Measurements from ENCODE around the gene EPHA4.

EPHA4 gene

DNA sequence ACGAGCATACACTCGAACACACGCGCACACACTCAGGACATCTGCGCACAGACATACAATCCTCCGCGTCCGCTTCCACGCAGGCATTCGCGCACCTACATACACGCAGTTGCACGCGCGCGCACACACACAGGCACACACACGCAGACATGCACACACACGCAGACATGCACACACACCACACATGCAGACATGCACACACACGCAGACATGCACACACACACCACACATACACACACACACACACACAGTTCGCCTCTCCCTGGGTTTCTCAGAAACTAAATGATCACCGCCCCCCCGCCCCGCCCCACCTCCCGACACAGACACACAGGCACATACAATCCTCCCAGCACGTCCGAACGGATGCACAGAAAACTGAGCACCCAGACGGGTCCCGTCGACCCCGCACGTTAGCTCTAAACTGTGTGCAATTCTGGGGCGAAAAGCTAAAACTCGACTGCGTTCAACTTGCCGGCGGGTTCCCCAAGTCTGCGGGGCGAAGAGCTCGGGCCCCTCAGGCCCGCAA is 1.0 kb downstream of the EPHA4 start:
- DNase-seq: peak; percentile 5 to 85 (median 50)

GRCh38 chr2:221570321-221570935 is 1.7 kb downstream of the EPHA4 start:
- DNase-seq: peak in 3 of 6 experiments; percentile 0 to 23 (median 22)

DNA sequence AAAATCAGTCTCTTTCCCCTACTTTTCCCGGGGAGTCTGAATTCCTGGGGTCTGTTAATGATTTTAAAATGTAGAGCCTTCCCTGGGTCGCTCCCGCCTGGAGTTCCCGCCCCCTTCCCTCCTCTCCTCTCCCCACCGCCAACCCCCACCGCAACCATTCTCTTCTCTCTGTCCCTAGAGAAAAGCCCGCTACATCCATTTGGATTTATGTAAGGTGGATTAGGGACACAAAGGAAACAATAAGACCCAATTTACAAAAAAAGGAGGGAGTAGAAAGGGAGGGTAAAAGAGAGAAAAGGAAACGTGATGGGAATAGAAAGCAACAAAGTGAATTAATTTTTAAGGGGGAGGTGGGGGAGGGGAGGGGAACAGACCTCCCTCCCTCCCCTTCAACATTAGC is 2.2 kb downstream of the EPHA4 start:
- DNase-seq: no peak

DNA sequence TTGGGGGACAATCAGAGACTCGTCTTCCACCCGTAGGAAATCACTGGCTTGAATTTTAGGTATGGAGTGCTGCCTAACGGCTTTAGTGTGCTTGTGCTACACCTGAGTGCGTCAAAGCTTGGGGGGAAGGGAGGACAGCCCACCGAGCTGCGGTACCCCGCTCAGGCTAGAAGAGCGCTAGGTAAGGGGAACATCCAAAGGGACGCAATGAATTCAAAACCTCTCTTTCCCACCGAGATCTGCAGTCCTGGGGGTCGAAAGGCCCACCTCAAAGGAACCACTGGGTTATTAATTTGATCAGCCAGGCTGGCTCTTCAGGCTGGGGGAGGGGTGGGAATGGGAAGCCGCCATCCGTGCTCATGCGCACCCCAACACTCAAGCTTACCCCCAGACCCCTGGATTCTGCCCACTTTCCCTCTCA is 2.7 kb downstream of the EPHA4 start:
- no peak for DNase-seq

- no peak for DNase-seq
Observed at GRCh38 chr2:221568299-221568698, 3.8 kb downstream of the EPHA4 start.

- DNase-seq: no peak
Observed at GRCh38 chr2:221567809-221568208, 4.3 kb downstream of the EPHA4 start.

GRCh38 chr2:221567231-221567760 is 4.8 kb downstream of the EPHA4 start:
- DNase-seq: no peak

DNA sequence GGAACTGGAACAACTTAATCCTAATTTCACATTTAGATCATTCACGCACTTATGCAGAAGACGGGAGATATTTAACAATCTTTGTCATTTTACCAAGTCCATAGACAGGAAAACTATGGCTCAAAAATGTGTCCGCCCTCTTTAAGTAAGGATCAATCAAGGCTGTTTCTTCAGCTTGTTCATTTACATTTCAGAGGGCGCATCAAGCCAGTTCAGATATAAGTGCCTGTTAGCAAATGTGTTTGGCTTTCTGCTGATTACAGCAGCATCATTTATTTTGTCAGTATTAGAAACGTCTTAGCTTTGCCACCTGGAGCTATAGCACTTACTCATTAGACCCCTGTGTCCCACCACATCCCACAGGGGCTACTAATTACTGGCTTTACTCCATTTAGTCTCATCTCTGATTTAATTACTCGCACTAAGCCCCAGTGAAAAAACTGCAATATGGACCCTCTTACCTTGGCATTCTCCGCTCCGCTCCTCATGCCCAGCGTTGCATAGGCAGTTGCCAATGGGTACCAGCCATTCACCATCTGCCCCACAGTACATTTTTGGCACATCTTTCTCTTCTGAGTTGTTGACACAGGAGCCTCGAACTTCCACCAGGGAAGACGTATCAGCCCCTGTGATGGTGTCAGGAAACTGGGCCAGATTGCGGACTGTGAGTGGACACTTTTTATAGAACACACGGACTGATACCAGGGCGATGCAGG is 8.7 kb downstream of the EPHA4 start:
- DNase-seq: no peak

DNA sequence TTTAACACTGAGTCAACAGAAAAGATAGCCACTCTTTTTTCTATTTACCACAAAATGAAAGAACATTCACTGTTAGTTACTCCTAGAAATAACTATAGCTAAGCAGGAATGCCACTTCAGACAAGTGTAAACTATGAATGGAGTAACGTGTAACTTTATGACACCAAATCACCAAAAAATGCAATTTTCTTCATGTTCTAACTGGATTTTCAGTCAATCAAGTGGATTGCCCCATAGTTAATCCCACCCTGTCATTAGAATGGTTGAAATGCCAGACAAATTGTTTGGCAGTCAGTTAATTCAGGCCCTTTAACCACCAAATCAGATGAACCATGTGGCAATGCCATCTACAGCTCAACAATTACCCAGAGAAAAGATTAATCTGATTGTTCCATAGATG is 9.9 kb downstream of the EPHA4 start:
- DNase-seq: no peak

GRCh38 chr2:221561770-221562169 is 10.3 kb downstream of the EPHA4 start:
- DNase-seq: no peak

GRCh38 chr2:221559991-221560390 is 12.1 kb downstream of the EPHA4 start:
- DNase-seq: no peak

- DNase-seq: no peak
Observed at GRCh38 chr2:221558107-221558506, 14.0 kb downstream of the EPHA4 start.

- DNase-seq: no peak
Observed at GRCh38 chr2:221555494-221555846, 16.6 kb downstream of the EPHA4 start.

GRCh38 chr2:221554769-221555493 is 17.2 kb downstream of the EPHA4 start:
- no peak for DNase-seq

- DNase-seq: no peak
Observed at GRCh38 chr2:221553333-221553732, 18.8 kb downstream of the EPHA4 start.

DNA sequence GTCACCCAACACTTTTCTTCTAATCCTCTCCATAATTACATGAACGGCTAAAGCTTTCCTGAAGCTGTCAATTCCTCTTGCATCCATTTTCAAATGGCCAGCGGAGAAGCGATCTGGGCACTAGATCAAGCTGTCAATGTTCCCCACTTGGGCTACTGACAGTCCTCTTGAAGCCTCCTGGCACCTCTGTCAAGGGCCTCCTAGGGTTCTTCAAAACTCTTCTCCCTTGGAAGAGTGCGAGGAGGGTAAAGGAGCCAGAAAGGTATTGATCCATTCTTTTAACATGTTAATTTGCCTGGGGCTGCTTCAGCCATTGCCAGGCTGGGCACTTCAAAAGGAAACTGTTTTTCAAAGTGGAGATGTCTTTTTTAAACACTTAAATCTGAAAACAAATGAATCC is 19.8 kb downstream of the EPHA4 start:
- DNase-seq: no peak

GRCh38 chr2:221551864-221552263 is 20.2 kb downstream of the EPHA4 start:
- DNase-seq: no peak

DNA sequence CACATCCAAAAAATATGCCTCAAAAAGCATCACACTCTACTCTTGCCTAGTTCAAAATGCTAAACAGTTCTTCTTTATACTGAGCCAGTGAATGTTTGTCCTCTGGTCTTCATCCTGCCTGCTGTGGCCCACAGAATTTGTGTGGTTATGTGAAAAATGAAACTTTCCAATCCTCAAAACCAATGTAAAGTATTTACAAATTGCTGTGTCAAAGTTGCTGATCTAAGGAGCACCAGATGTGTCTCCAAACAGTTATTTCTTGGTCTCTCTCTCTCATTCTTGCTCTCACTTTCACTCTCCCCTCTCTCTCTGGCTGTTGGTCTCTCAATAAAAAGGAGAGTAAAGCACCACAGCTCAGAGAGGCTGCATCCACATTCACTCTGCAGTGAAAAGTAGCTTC is 23.0 kb downstream of the EPHA4 start:
- no peak for DNase-seq

- no peak for DNase-seq
Observed at GRCh38 chr2:221546505-221547225, 25.4 kb downstream of the EPHA4 start.

GRCh38 chr2:221541131-221541735 is 30.9 kb downstream of the EPHA4 start:
- no peak for DNase-seq

DNA sequence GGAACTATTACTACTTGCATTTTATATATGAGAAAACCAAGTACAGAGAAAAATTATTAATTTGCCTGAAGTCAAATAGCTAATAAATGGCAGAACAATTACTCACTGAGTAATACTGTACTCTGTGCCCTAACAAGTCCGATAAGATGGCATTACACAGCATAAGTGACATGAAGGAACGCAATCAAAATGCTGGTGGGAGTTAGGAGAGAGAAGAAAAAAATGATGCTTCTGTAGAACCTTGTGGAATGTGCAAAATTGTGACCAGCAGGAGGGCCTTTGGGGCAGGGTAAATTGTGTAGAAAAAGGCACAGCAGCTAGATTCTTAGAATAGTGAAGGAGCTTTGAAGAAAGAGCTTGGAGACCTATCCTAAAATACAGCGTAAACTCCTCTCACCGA is 32.9 kb downstream of the EPHA4 start:
- DNase-seq: no peak

GRCh38 chr2:221535824-221536223 is 36.3 kb downstream of the EPHA4 start:
- no peak for DNase-seq

DNA sequence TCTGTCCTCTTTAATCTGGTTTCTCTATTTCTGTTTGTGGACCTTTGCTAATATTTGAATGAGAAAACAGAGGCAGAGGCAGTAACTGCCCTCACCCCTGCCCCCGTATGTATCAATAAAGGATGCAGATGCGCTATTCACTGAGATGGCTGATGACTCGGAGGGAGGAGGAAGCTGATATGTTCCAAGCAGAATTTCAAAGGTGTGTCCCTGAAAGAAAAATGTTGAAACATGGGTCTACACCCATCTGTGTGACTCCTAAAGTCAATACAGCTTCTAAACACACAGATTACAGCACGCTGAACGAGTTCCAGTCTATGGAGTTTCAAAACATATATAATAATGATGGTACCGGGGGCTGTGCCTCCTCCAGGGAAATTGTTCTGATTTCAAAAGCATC is 38.8 kb downstream of the EPHA4 start:
- DNase-seq: no peak

All from stimulated activated naive CD4-positive, alpha-beta T cell (primary cell).